Occipital lobe (tissue), 2 donors: ENCODE data around the gene BCHE. TPM values are rescaled to one million over a fixed set of nuclear protein-coding genes. Genes with fewer than 3 reads are reported as not detected.

Experiments used
- DNase-seq: peaks from one replicate; lab custom pipeline; 2025; lab: John Stamatoyannopoulos, UW
- total RNA-seq: library from RNA; depleted of rRNA; stranded (reverse); fragments of >200 nt; gene quantifications from one replicate; pipeline ENCODE4 v1.2.3, GENCODE V29; 2014

The BCHE gene
- total RNA-seq, 1 donor from 2014 or later, result 15.1 TPM

DNA sequence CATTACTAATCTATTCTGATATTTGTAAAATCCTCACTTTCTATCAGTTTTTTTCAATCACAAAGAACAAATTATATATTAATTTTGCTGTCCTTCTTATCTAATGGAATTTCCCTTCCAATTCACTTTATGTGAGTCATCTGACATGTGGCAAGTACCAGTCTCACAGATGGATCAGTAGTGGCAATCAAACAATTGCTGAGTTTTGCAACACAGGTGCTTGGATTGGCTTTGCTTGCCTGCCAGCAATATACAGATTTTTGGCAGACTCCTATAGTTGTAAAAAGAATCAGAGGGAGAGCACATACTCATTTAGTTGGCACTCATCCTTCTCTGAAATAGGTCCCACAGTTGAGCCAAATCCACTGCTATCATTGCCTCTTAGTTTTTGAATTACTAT is 83.7 kb downstream of the BCHE start:
- no peak for DNase-seq

DNA sequence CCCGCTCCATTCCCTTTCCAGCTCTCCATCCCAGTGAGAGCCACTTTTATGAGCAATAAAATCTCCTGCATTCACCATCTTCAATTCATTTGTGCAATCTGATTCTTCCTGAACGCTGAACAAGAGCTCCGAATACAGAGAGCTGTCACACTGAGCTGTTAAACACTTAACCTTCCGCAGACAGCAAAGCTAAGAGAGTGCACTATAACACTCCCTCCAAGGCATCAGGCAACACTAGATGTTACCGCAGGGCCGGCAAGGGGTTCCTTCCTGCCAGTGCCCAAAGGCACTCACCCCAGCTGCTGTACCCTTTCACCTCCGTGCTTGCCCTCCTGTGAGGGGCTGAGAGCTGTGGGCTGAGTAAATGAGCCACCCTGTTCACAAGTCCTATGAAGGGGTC is 85.6 kb downstream of the BCHE start:
- DNase-seq, result no peak

DNA sequence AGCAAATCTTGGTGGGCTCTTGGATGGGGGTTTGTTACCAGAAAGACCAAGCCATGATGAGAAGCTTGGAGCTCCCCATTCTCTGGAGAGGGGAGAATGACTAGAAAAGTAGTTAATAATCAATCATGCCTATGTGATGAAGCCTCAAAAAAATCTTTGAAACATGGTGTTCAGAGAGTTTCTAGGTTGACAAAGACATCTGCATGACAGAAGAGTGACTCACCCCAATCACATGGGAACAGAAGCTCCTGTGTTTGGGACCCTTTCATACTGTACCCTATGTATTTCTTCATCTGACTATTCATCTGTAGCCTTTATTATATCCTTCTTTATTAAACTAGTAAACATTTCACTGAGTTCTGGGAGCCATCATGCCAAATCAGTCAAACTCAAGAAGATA is 87.4 kb downstream of the BCHE start:
- no peak for DNase-seq

DNA sequence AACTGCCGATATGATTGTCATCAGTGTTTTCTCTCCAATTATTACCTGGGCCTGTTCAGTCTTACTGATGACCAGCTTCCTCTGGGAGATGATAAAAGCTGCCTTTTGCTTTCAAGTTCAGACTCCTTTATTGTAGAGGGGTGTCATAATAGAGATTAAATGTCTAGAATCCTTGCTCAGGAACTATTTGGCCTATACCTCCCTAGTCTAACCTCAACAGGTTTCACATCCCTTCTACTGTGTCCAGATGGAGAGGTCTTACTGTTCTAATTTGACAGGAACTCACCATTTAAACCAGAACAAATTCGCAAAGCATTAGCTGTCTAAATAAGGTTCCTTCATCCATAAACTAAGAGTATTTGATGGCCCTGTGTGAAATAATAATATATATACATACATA is 88.0 kb downstream of the BCHE start:
- DNase-seq, result no peak

DNA sequence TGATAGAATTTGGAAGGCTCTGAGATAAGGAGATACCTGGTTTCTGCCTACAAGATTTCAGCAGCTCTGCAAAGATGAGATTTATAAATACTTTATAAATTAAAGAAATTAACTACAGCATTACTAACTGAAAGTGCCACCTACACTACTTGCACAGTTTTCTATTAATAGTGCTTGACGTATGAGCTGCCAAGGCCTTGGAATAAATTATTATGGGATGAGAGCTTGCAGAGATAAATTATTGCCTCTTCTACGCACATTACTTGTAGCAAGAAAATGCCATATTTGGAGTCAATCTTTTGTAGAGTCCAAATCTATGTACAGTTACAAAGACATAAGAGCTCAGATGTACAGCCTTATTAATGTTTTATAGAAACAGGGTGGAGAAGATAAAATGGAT is 89.1 kb downstream of the BCHE start:
- DNase-seq, result no peak

DNA sequence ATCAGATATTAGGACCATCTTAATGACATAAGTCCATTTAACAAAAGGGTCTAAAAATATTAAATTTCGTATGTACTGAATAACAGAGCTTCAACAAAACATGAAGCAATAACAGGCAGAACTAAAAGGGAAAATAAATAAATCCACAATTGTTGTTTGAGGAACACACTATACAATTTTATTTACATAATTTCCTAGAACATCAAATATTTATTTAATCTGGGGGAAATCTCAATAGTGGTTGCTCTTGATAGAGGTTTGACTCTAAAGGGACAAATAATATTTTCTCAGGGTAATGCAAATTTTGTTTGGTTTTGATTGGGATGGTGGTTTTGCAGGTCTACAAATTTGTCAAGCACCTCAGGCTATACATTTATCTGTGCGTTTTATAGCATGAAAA is 90.3 kb downstream of the BCHE start:
- DNase-seq, result no peak

GRCh38 chr3:165744025-165744424 is 93.2 kb downstream of the BCHE start:
- no peak for DNase-seq

DNA sequence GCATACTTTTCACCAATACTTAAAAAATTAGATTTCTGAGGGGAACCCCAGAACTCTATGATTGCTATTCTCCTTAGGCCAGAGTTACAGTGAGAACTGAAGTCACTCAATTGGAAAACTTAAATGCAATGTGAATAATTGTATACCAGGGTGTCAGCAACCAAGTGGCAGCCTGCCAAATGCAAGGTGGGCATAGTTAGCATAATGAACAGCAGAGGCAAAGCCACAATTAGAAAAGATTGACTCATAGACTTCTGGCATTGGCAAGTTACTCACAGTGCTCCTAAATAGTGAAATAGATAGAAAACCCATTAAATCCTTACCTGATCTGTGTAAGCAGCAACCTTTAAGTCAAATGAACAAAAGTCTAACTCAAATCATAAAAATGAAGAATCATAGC is 94.9 kb downstream of the BCHE start:
- DNase-seq, result no peak

DNA sequence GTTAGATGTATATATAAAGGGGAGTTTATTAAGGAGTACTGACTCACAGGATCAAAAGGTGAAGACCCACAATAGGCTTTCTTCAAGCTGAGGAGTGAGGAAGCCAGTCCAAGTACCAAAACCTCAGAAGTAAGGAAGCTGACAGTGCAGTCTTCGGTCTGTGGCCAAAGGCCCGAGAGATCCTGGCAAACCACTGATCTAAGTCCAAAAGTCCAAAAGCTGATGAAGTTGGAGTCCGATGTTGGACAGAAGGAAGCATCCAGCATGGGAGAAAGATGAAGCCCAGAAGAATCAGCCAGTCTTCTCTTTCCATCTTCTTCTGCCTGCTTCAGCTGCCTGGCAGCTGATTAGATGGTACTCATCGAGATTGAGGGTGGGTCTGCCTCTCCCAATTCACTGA is 107.5 kb downstream of the BCHE start:
- no peak for DNase-seq

DNA sequence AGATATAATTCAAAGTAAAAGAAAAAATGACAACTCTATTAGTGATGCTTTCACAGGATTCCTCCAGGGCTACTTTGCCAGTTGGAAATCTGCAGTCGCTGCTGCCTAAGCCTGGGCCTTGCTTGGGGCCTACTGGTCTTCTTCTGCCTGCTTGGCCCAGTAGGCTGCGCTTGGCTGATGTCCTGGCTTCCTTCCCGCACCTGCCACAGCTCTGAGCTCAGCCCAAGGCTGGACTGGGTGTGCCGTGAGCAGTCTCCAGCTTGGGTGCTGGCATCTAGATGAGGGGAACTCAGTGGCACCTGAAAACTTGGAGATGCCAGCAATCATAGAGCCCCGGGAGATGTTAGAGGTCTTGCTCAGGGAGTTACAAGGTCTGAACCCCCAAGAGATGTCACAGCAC is 108.3 kb downstream of the BCHE start:
- DNase-seq, result no peak

DNA sequence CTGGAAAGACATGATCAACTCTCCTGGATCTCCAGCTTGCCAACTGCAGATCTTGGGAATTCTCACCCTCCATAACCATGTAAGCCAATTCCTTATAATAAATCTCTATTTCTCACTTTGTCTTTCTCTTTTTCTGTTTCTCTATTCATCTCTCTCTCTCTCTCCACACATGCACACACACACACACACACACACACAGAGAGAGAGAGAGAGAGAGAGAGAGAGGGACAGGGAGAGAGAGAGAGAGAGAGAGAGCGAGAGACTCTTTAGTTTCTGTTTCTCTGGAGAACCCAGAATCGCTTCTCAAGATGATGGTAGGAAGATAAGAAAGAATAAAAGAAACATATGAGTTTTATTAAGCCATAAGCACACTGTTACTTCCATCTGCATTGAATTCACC is 111.9 kb downstream of the BCHE start:
- DNase-seq, result no peak
